Activated T-helper 17 cell treated with anti-CD3 and anti-CD28 coated beads, Interleukin-2, amount 50 U/mL, for 72 hours (primary cell): ENCODE results near the gene FRMPD2. TPM values are rescaled to one million over a fixed set of nuclear protein-coding genes. Genes with fewer than 3 reads are reported as not detected.

Experiments
- ATAC-seq: fragments of 150-1000 bp; cut with Tn5 transposase; replicated peaks from 2 replicates; pipeline ENCODE4 v1.10.0; 2021; ENCODE audit warnings: mild to moderate bottlenecking, moderate library complexity
- H3K27ac Mint-ChIP-seq: one replicate; pipeline ENCODE4 v1.8.0; 2022; ENCODE audit warnings: mixed read lengths
- H3K27me3 Mint-ChIP-seq: one replicate; pipeline ENCODE4 v1.8.0; 2022; ENCODE audit warnings: mixed read lengths
- H3K36me3 Mint-ChIP-seq: one replicate; pipeline ENCODE4 v1.8.0; 2022; ENCODE audit warnings: low read depth, mild to moderate bottlenecking, mixed read lengths
- H3K4me1 Mint-ChIP-seq: one replicate; pipeline ENCODE4 v1.8.0; 2022; ENCODE audit warnings: mixed read lengths
- H3K4me3 Mint-ChIP-seq: one replicate; pipeline ENCODE4 v1.8.0; 2022; ENCODE audit warnings: mild to moderate bottlenecking, mixed read lengths
- H3K9me3 Mint-ChIP-seq: one replicate; pipeline ENCODE4 v1.8.0; 2022; ENCODE audit warnings: mixed read lengths
- total RNA-seq, 2 donors: library from RNA; stranded (reverse); gene quantifications; one replicate each; pipeline ENCODE4 v1.2.3, GENCODE V29; 2022

Gene FRMPD2
- total RNA-seq, 2 donors from 2014 or later, result 0.56 TPM; not detected in 1

- Mint-ChIP-seq H3K4me3 (no peak overlapping the region), H3K27me3 (peaks cover 25% of the 10 kb centered on the region), H3K36me3 (no peaks in the 10 kb centered on the region), H3K27ac (no peak overlapping the region), H3K9me3 (no peaks in the 10 kb centered on the region), H3K4me1 (no peaks in the 10 kb centered on the region)
- no peak for ATAC-seq
These were observed 4.7 kb upstream of the FRMPD2 start for GRCh38 chr10:48279081-48279751.

- no peak for ATAC-seq
- H3K9me3 Mint-ChIP-seq, result no peaks in the 10 kb centered on the region
- peaks cover 20% of the 10 kb centered on the region for H3K27me3 Mint-ChIP-seq
- H3K4me3 Mint-ChIP-seq, result no peak overlapping the region
- H3K36me3 Mint-ChIP-seq, result no peaks in the 10 kb centered on the region
- no peaks in the 10 kb centered on the region for H3K4me1 Mint-ChIP-seq
- no peak overlapping the region for H3K27ac Mint-ChIP-seq
These were observed 2.6 kb upstream of the FRMPD2 start for GRCh38 chr10:48277093-48277492.

GRCh38 chr10:48273741-48274140 lies 755 bp downstream of the FRMPD2 start:
- Mint-ChIP-seq H3K4me3 (no peak overlapping the region), H3K9me3 (no peaks in the 10 kb centered on the region), H3K27me3 (peaks cover 17% of the 10 kb centered on the region), H3K36me3 (no peaks in the 10 kb centered on the region), H3K27ac (no peak overlapping the region), H3K4me1 (no peaks in the 10 kb centered on the region)
- no peak for ATAC-seq

- no peaks in the 10 kb centered on the region for H3K4me1 Mint-ChIP-seq
These were observed 1.8 kb downstream of the FRMPD2 start for GRCh38 chr10:48272682-48273081.

GRCh38 chr10:48271047-48271730 lies 3.3 kb downstream of the FRMPD2 start:
- no peak overlapping the region for H3K27ac Mint-ChIP-seq

More at GRCh38 chr10:48272682-48273081, 1.8 kb downstream of the FRMPD2 start:
- peaks cover 7% of the 10 kb centered on the region for H3K27me3 Mint-ChIP-seq
- ATAC-seq, result no peak
- no peak overlapping the region for H3K4me3 Mint-ChIP-seq
- H3K36me3 Mint-ChIP-seq, result no peaks in the 10 kb centered on the region
- H3K27ac Mint-ChIP-seq, result no peak overlapping the region
- H3K9me3 Mint-ChIP-seq, result no peaks in the 10 kb centered on the region

GRCh38 chr10:48266528-48266927 lies 8.0 kb downstream of the FRMPD2 start:
- Mint-ChIP-seq H3K27ac (no peak overlapping the region), H3K27me3 (peaks cover 10% of the 10 kb centered on the region), H3K4me3 (no peak overlapping the region), H3K36me3 (no peaks in the 10 kb centered on the region), H3K9me3 (no peaks in the 10 kb centered on the region), H3K4me1 (no peaks in the 10 kb centered on the region)
- peak; percentile 89 for ATAC-seq

More at GRCh38 chr10:48271047-48271730, 3.3 kb downstream of the FRMPD2 start:
- H3K36me3 Mint-ChIP-seq, result no peaks in the 10 kb centered on the region
- ATAC-seq, result no peak
- H3K4me3 Mint-ChIP-seq, result no peak overlapping the region
- peaks cover 7% of the 10 kb centered on the region for H3K27me3 Mint-ChIP-seq
- no peaks in the 10 kb centered on the region for H3K4me1 Mint-ChIP-seq
- no peaks in the 10 kb centered on the region for H3K9me3 Mint-ChIP-seq

GRCh38 chr10:48258105-48258504 lies 16.4 kb downstream of the FRMPD2 start:
- Mint-ChIP-seq H3K36me3 (no peaks in the 10 kb centered on the region), H3K4me3 (no peak overlapping the region), H3K4me1 (no peaks in the 10 kb centered on the region), H3K9me3 (no peaks in the 10 kb centered on the region), H3K27ac (no peak overlapping the region), H3K27me3 (peaks cover 25% of the 10 kb centered on the region)
- ATAC-seq, result no peak

GRCh38 chr10:48257407-48257961 lies 17.0 kb downstream of the FRMPD2 start:
- H3K36me3 Mint-ChIP-seq, result no peaks in the 10 kb centered on the region
- H3K27ac Mint-ChIP-seq, result no peak overlapping the region
- no peak overlapping the region for H3K4me3 Mint-ChIP-seq
- no peak for ATAC-seq
- H3K27me3 Mint-ChIP-seq, result peaks cover 24% of the 10 kb centered on the region
- no peaks in the 10 kb centered on the region for H3K9me3 Mint-ChIP-seq
- no peaks in the 10 kb centered on the region for H3K4me1 Mint-ChIP-seq

GRCh38 chr10:48255722-48256121 lies 18.8 kb downstream of the FRMPD2 start:
- Mint-ChIP-seq H3K27ac (no peak overlapping the region), H3K36me3 (no peaks in the 10 kb centered on the region), H3K27me3 (peaks cover 21% of the 10 kb centered on the region), H3K9me3 (no peaks in the 10 kb centered on the region), H3K4me1 (no peaks in the 10 kb centered on the region), H3K4me3 (no peak overlapping the region)
- ATAC-seq, result no peak

- no peak overlapping the region for H3K4me3 Mint-ChIP-seq
- no peak overlapping the region for H3K27ac Mint-ChIP-seq
- H3K36me3 Mint-ChIP-seq, result no peaks in the 10 kb centered on the region
- H3K9me3 Mint-ChIP-seq, result no peaks in the 10 kb centered on the region
- H3K4me1 Mint-ChIP-seq, result no peaks in the 10 kb centered on the region
- no peak for ATAC-seq
- H3K27me3 Mint-ChIP-seq, result peaks cover 18% of the 10 kb centered on the region
These were observed 19.6 kb downstream of the FRMPD2 start for GRCh38 chr10:48254750-48255512.

- Mint-ChIP-seq H3K36me3 (no peaks in the 10 kb centered on the region), H3K4me1 (no peaks in the 10 kb centered on the region), H3K27me3 (peaks cover 18% of the 10 kb centered on the region), H3K9me3 (no peaks in the 10 kb centered on the region), H3K27ac (no peak overlapping the region), H3K4me3 (no peak overlapping the region)
- no peak for ATAC-seq
These were observed 20.4 kb downstream of the FRMPD2 start for GRCh38 chr10:48253970-48254657.

- Mint-ChIP-seq H3K27me3 (peaks cover 8% of the 10 kb centered on the region), H3K9me3 (no peaks in the 10 kb centered on the region), H3K4me3 (no peak overlapping the region), H3K36me3 (no peaks in the 10 kb centered on the region), H3K27ac (no peak overlapping the region), H3K4me1 (no peaks in the 10 kb centered on the region)
- ATAC-seq, result no peak
These were observed 22.2 kb downstream of the FRMPD2 start for GRCh38 chr10:48252354-48252650.

- Mint-ChIP-seq H3K27me3 (peaks cover 8% of the 10 kb centered on the region), H3K9me3 (no peaks in the 10 kb centered on the region), H3K4me1 (no peaks in the 10 kb centered on the region), H3K36me3 (no peaks in the 10 kb centered on the region), H3K4me3 (no peak overlapping the region), H3K27ac (no peak overlapping the region)
- ATAC-seq, result no peak
These were observed 22.8 kb downstream of the FRMPD2 start for GRCh38 chr10:48251525-48252353.

- ATAC-seq, result no peak
- Mint-ChIP-seq H3K36me3 (no peaks in the 10 kb centered on the region), H3K9me3 (no peaks in the 10 kb centered on the region), H3K4me1 (no peaks in the 10 kb centered on the region), H3K4me3 (no peak overlapping the region), H3K27ac (no peak overlapping the region), H3K27me3 (peaks cover 8% of the 10 kb centered on the region)
These were observed 23.4 kb downstream of the FRMPD2 start for GRCh38 chr10:48251152-48251524.
